K562 (cell line): ENCODE results near the gene SOST. TPM values are rescaled to one million over a fixed set of nuclear protein-coding genes. Genes with fewer than 3 reads are reported as not detected.
"Not testable (repeated sequence)": the region's sequence is repeated elsewhere in the genome, so short reads cannot be mapped to it uniquely, and the experiment has no call there.

Source experiments
- ATAC-seq: fragments of 200-7000 bp; cut with Tn5 transposase; 3 replicates; pipeline ENCODE4 v1.9.1; 2020; ENCODE audit warnings: moderate library complexity
- BruUV-seq: library from RNA; stranded (reverse); fragments of 400-500 nt; replicated peaks from 2 replicates; lab custom pipeline; 2021; lab: Mats Ljungman, UMichigan
- CTCF ChIA-PET: fragments of 300-600 bp; formaldehyde crosslinking; extraction: SDS; loops from one replicate; lab custom pipeline; 2021; ENCODE audit warnings: low intra/inter-chr PET ratio; lab: Yijun Ruan, JAX
- POLR2A ChIA-PET: fragments of 300-600, 350-650 bp; sonication (Branson Sonifier 250); formaldehyde crosslinking; extraction: SDS; loops from one replicate; lab custom pipeline; 2021; ENCODE audit warnings: antibody characterized with exemption, inconsistent platforms; lab: Yijun Ruan, JAX
- DNase-seq, 4 experiments: peaks; one replicate each; pipeline versions ENCODE4 v3.0.0 to v3.0.0-alpha.2; 2011 to 2018; ENCODE audit warnings: low spot score in 3 of 4, mixed read lengths in 3 of 4; ENCODE audit errors: extremely low read depth in 1 of 4
- FAIRE-seq: peaks from 2 replicates; lab custom pipeline; 2011; peaks lifted over from hg19 to GRCh38; lab: Jason Lieb, UNC
- H2AFZ ChIP-seq: 2 replicates; pipeline ENCODE4 v1.6.0; 2011; ENCODE audit warnings: low read depth, low read length, control low read depth, inconsistent platforms
- H3K27ac ChIP-seq: fragments of 200-600 bp; 3 replicates; pipeline ENCODE4 v1.8.0; 2011; ENCODE audit warnings: low read depth, mild to moderate bottlenecking, control low read depth, inconsistent platforms, low read length, moderate library complexity, mixed read lengths; ENCODE audit errors: extremely low read depth
- H3K27me3 ChIP-seq, 2 experiments: fragments of 300-600 bp in 1 of 2; 2 replicates in 1 of 2; 3 replicates in 1 of 2; pipeline versions ENCODE4 v1.6.0 to v1.8.0; 2011; ENCODE audit warnings: inconsistent platforms in 2 of 2, low read length in 2 of 2, mild to moderate bottlenecking in 1 of 2, mixed read lengths in 1 of 2, moderate library complexity in 1 of 2; ENCODE audit not compliant: control insufficient read depth in 2 of 2, insufficient read depth in 2 of 2
- H3K36me3 ChIP-seq: fragments of 300-600 bp; 3 replicates; pipeline ENCODE4 v1.8.0; 2011; ENCODE audit warnings: mild to moderate bottlenecking, low read length, inconsistent platforms; ENCODE audit not compliant: control insufficient read depth, insufficient read depth
- H3K4me1 ChIP-seq, 2 experiments: fragments of 200-600 bp in 1 of 2; replicated peaks in 1 of 2; 2 replicates in 1 of 2; 3 replicates in 1 of 2; pipeline versions ENCODE4 v1.5.1 to v1.8.0; 2011; ENCODE audit warnings: inconsistent platforms in 2 of 2, low read length in 2 of 2, mild to moderate bottlenecking in 1 of 2, mixed read lengths in 1 of 2, moderate library complexity in 1 of 2; ENCODE audit not compliant: control insufficient read depth in 2 of 2, insufficient read depth in 2 of 2
- H3K4me2 ChIP-seq: 2 replicates; pipeline ENCODE4 v1.6.1; 2011; ENCODE audit warnings: low read length, control low read depth, inconsistent platforms, mixed read lengths; ENCODE audit not compliant: insufficient read depth
- H3K4me3 ChIP-seq: fragments of 200-600 bp; sonication (generic), shearing (Covaris generic); 2 replicates; pipeline ENCODE4 v1.5.1; 2016; ENCODE audit warnings: control low read depth, inconsistent platforms
- H3K79me2 ChIP-seq: fragments of 200-600 bp; 3 replicates; pipeline ENCODE4 v1.8.0; 2011; ENCODE audit warnings: low read length, inconsistent platforms; ENCODE audit not compliant: control insufficient read depth, insufficient read depth
- H3K9ac ChIP-seq, 2 experiments: 2 replicates each; pipeline versions ENCODE4 v1.6.0 to v1.6.1; 2011; ENCODE audit warnings: low read depth in 2 of 2, low read length in 2 of 2, control low read depth in 1 of 2, inconsistent platforms in 1 of 2, mild to moderate bottlenecking in 1 of 2, mixed read lengths in 1 of 2; ENCODE audit not compliant: insufficient read depth in 1 of 2
- H3K9me1 ChIP-seq: one replicate; pipeline ENCODE4 v1.6.0; 2011; ENCODE audit warnings: inconsistent platforms, mild to moderate bottlenecking, low read length, moderate library complexity; ENCODE audit not compliant: control insufficient read depth, insufficient read depth
- H3K9me3 ChIP-seq: replicated peaks from 2 replicates; pipeline ENCODE4 v1.5.1; 2011; ENCODE audit warnings: low read depth, low read length, inconsistent platforms; ENCODE audit not compliant: control insufficient read depth, insufficient read depth
- H4K20me1 ChIP-seq: replicated peaks from 2 replicates; pipeline ENCODE4 v1.6.1; 2011; ENCODE audit warnings: low read length, inconsistent platforms, mixed read lengths; ENCODE audit not compliant: control insufficient read depth, insufficient read depth
- BCOR ChIP-seq: fragments of 450-650 bp; IDR thresholded peaks from 2 replicates; pipeline ENCODE4 v1.6.1; 2016
- FOXA3 ChIP-seq, 2 experiments: fragments of 450-650 bp in 1 of 2; sonication (generic) in 1 of 2; formaldehyde crosslinking; IDR thresholded peaks in 1 of 2; conservative IDR thresholded peaks in 1 of 2; 2 replicates each; pipeline versions ENCODE4 v1.4.0 to v1.8.0; 2020 to 2022; ENCODE audit warnings: mild to moderate bottlenecking in 2 of 2, missing genetic modification reagents in 1 of 2
- FOXK2 ChIP-seq, 2 experiments: fragments of 450-650 bp; IDR thresholded peaks in 1 of 2; conservative IDR thresholded peaks in 1 of 2; 2 replicates each; pipeline ENCODE4 v1.6.1; 2016; ENCODE audit warnings: low read depth in 2 of 2, mild to moderate bottlenecking in 1 of 2
- LEF1 ChIP-seq: fragments of 450-650 bp; IDR thresholded peaks from 2 replicates; pipeline ENCODE4 v1.6.1; 2016; ENCODE audit warnings: mild to moderate bottlenecking
- RBM25 ChIP-seq: fragments of 200-400 bp; formaldehyde crosslinking; IDR thresholded peaks from 2 replicates; pipeline ENCODE4 v1.6.1; 2018; ENCODE audit warnings: low read length, low read depth, moderate library complexity; ENCODE audit not compliant: severe bottlenecking
- SOX6 ChIP-seq: fragments of 450-650 bp; IDR thresholded peaks from 2 replicates; pipeline ENCODE4 v1.6.1; 2014; ENCODE audit warnings: mild to moderate bottlenecking
- ZNF146 ChIP-seq: IDR thresholded peaks from one replicate; pipeline ENCODE4 v1.6.1; 2018; ENCODE audit warnings: missing compliant biosample characterization; ENCODE audit not compliant: unreplicated experiment
- WGBS: fragments of 100-300 bp; shearing (Covaris generic); methylation state at CpG from one replicate; pipeline ENCODE4 v1.1.6; 2016; ENCODE audit warnings: low coverage, mixed read lengths; ENCODE audit not compliant: insufficient coverage; ENCODE audit errors: missing lambda C conversion rate; 5-methylcytosine and 5-hydroxymethylcytosine counted together
- in situ Hi-C: fragments of 300-500 bp; cut with MboI; formaldehyde crosslinking; loops from 4 replicates; pipeline ENCODE4 v1.15.0; 2018; ENCODE audit warnings: inconsistent platforms, mixed read lengths
- intact Hi-C: fragments of 100-400 bp; cut with micrococcal nuclease; formaldehyde crosslinking; loops from 2 replicates; pipeline ENCODE4 v1.14.2; 2022
- polyA plus RNA-seq, 8 experiments: library from polyadenylated mRNA; depleted of rRNA in 4 of 8; stranded (reverse) in 5 of 8; unstranded in 3 of 8; fragments of >200 nt; fragmentation: Nextera tagmentation in 2 of 8; fragmentation: Illumina TruSeq in 1 of 8; extraction: Ambion mirVana in 2 of 8; extraction: Trizol in 1 of 8; gene quantifications; 2 replicates each; pipeline versions ENCODE4 v1.2.1 to v1.2.3, GENCODE V29; 2011 to 2014; ENCODE audit warnings: inconsistent platforms in 1 of 8, missing spikeins in 1 of 8
- total RNA-seq, 7 experiments: library from RNA; depleted of rRNA in 6 of 7; stranded (reverse); fragments of >200 nt in 6 of 7; fragmentation: Illumina TruSeq in 2 of 7; extraction: Trizol in 2 of 7; gene quantifications; 2 replicates each; pipeline versions ENCODE4 v1.2.1 to v1.2.3, GENCODE V29; 2011 to 2021; ENCODE audit warnings: low replicate concordance in 1 of 7

The SOST gene
- total and polyA plus RNA-seq, 9 of the 15 experiments (the other 6 are each of a cell fraction or from before 2014, with no cell fraction given): not detected

DNA sequence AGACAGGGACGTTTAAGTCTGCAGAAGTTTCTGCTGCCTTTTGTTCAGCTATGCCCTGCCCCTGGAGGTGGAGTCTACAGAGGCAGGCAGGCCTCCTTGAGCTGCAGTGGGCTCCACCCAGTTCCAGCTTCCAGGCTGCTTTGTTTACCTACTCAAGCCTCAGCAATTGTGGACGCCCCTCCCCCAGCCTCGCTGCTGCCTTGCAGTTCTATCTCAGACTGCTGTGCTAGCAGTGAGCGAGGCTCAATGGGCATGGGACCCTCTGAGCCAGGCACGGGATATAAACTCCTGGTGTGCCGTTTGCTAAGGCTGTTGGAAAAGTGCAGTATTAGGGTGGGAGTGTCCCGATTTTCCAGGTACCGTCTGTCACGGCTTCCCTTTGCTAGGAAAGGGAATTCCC is 39.4 kb upstream of the SOST start:
- POLR2A ChIA-PET: interaction anchor here (1.0 kb wide), 1 partner anchor 34 kb away, joined by 3 read pairs; no protein-coding TSS in a partner anchor
- intact Hi-C loops, H3K4me1 ChIP-seq, H3K9me3 ChIP-seq, in situ Hi-C loops, H3K27ac ChIP-seq, ATAC-seq, CTCF ChIA-PET, BruUV-seq, H3K36me3 ChIP-seq, H3K4me3 ChIP-seq, H3K9me1 ChIP-seq, FAIRE-seq, H4K20me1 ChIP-seq, H3K27me3 ChIP-seq, H3K9ac ChIP-seq, H3K79me2 ChIP-seq: not testable (repeated sequence)
- 0% methylated on average over 8 of the region's 9 CpGs for WGBS
- DNase-seq: peak in 1 of 4 experiments; percentile 36
- H3K4me2 ChIP-seq: peak overlapping the region; percentile 55; the same call in 1 of the 2 replicates
- TF ChIP-seq FOXK2 (conservative IDR thresholded peaks at IDR 0.05 in 1 of 2, IDR thresholded peaks at IDR 0.05 in 1 of 2; ENCODE audit: low read depth in 2 of 2): peak; percentile 83 to 89
- peak; percentile 50; the same call in 1 of the 2 replicates for TF ChIP-seq LEF1
- peak; percentile 77 to 94 for TF ChIP-seq FOXA3 (CRISPR knock-in tag; conservative IDR thresholded peaks at IDR 0.05 in 1 of 2, IDR thresholded peaks at IDR 0.05 in 1 of 2)
- peak; percentile 54; the same call in 1 of the 2 replicates for TF ChIP-seq SOX6
- H2AFZ ChIP-seq: 0 out of 2 replicates have a peak overlapping the region, but pooled peaks have one; percentile 28

DNA sequence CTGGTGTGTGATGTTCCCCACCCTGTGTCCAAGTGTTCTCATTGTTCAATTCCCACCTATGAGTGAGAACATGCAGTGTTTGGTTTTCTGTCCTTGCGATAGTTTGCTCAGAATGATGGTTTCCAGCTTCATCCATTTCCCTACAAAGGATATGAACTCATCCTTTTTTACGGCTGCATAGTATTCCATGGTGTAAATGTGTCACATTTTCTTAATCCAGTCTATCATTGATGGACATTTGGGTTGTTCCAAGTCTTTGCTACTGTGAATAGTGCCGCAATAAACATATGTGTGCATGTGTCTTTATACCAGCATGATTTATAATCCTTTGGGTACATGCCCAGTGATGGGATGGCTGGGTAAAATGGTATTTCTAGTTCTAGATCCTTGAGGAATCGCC is 34.1 kb upstream of the SOST start:
- CTCF ChIA-PET, intact Hi-C loops, BruUV-seq, H3K4me3 ChIP-seq, H3K9me3 ChIP-seq, H3K9me1 ChIP-seq, H3K4me1 ChIP-seq, POLR2A ChIA-PET, FAIRE-seq, ATAC-seq, H3K79me2 ChIP-seq, H2AFZ ChIP-seq, H3K36me3 ChIP-seq, H4K20me1 ChIP-seq, H3K9ac ChIP-seq, H3K4me2 ChIP-seq, in situ Hi-C loops, DNase-seq, H3K27ac ChIP-seq, H3K27me3 ChIP-seq: not testable (repeated sequence)
- TF ChIP-seq ZNF146 (CRISPR knock-in tag): peak; percentile 83
- TF ChIP-seq BCOR: peak; percentile 56
- peak; percentile 32 for TF ChIP-seq RBM25
- 12% methylated on average over 4 of the region's 4 CpGs for WGBS
